Measurements from ENCODE around the gene ARFGAP3.
A peak's percentile ranks its signal among the peaks of the same experiment; 100 is the strongest.
"Not testable (repeated sequence)": the region's sequence is repeated elsewhere in the genome, so short reads cannot be mapped to it uniquely, and the experiment has no call there.

ARFGAP3 gene

DNA sequence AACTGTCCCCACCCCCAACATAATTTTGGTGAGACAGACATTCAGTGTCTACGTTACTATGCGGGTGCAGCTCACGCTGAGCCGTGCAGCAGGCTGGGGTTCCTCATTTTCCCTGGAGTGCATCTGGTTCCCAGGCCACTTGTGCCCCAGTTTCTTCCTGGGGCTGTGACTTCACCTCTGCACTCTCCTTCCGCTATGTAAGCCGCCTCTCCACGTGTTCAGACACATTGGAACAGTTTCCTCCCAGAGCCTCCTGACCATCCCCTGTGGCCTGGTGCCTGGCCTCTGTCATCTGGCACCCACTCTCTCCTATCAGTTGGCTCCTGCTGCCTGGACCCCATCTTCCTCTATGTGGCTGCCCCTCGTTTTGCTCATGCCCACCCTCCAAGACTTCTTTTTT, 90.2 kb downstream of the ARFGAP3 start:
- ATAC-seq: no peak
- peak overlapping the region; percentile 11 for H3K27ac Mint-ChIP-seq
- H3K36me3 Mint-ChIP-seq: no peaks in the 10 kb centered on the region
- no peaks in the 10 kb centered on the region for H3K9me3 Mint-ChIP-seq
- no peaks in the 10 kb centered on the region for H3K27me3 Mint-ChIP-seq
- peak overlapping the region; percentile 24 for H3K4me3 Mint-ChIP-seq
- peaks cover 76% of the 10 kb centered on the region for H3K4me1 Mint-ChIP-seq

GRCh38 chr22:42764895-42765363, 92.1 kb downstream of the ARFGAP3 start:
- no peaks in the 10 kb centered on the region for H3K36me3 Mint-ChIP-seq
- H3K4me3 Mint-ChIP-seq: peak overlapping the region; percentile 55
- peak; percentile 58 for ATAC-seq
- peaks cover 71% of the 10 kb centered on the region for H3K4me1 Mint-ChIP-seq
- H3K27me3 Mint-ChIP-seq: peaks cover 3% of the 10 kb centered on the region
- H3K9me3 Mint-ChIP-seq: no peaks in the 10 kb centered on the region
- H3K27ac Mint-ChIP-seq: peak overlapping the region; percentile 91

- H3K36me3 Mint-ChIP-seq: no peaks in the 10 kb centered on the region
Observed at GRCh38 chr22:42763965-42764480, 93.0 kb downstream of the ARFGAP3 start.

GRCh38 chr22:42760806-42761565, 96.1 kb downstream of the ARFGAP3 start:
- Mint-ChIP-seq H3K4me1 (peaks cover 51% of the 10 kb centered on the region), H3K36me3 (no peaks in the 10 kb centered on the region), H3K27me3 (peaks cover 25% of the 10 kb centered on the region), H3K9me3 (no peaks in the 10 kb centered on the region), H3K27ac (peak overlapping the region; percentile 70), H3K4me3 (no peak overlapping the region)
- ATAC-seq: peak; percentile 78

More at GRCh38 chr22:42763965-42764480, 93.0 kb downstream of the ARFGAP3 start:
- peaks cover 62% of the 10 kb centered on the region for H3K4me1 Mint-ChIP-seq
- peaks cover 10% of the 10 kb centered on the region for H3K27me3 Mint-ChIP-seq
- ATAC-seq: no peak
- no peaks in the 10 kb centered on the region for H3K9me3 Mint-ChIP-seq
- H3K27ac Mint-ChIP-seq: peak overlapping the region; percentile 91
- H3K4me3 Mint-ChIP-seq: no peak overlapping the region

DNA sequence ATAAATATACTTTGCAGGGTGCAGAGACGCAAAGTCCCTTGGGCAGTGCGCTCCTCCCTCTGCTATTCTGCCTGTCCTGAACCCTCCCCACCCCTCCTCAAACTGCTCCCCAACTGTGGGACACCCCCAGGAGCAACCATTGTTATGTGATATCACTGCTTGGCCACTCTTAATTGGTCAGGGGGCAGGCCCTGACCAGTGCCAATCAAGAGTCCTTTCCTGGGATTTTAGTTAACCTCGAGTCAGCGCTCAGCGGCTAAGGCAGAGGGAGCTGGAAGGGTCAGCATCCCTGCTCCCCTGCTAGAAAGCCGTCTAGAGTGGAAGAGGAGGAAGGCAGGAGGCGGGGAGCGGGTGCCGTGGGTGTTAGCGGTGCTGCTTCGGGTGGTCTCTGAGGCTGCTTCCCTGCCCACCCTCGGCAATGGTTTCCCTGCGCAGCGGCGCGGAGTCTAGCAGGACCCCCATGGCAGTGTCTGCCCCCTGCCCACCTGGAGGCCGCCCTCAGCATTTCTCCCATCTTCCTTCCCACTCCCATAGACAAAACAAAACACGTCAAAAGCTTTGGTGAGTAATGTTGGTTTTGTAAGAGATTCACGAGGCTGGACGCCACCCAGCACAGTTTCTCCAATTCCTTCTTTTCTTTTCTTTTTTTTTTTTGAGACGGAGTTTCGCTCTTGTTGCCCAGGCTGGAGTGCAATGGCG, 98.0 kb downstream of the ARFGAP3 start:
- Mint-ChIP-seq H3K4me1 (peaks cover 33% of the 10 kb centered on the region), H3K36me3 (no peaks in the 10 kb centered on the region), H3K4me3 (no peak overlapping the region), H3K27ac (no peak overlapping the region), H3K27me3 (peaks cover 25% of the 10 kb centered on the region), H3K9me3 (no peaks in the 10 kb centered on the region)
- ATAC-seq: no peak

DNA sequence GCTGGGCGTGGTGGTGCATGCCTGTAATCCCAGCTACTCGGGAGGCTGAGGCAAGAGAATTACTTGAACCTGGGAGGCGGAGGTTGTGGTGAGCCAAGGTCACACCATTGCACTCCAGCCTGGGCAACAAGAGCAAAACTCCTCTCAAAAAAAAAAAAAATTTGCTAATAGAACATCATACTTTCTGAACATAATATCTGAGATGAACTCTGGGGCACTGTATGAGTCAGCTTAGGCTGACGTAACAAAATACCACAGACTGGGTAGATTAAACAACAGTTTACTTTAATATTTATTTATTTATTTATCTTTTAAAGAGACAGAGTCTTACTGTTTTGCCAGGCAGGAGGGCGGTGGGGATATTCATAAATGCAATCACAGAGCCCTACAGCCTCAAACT, 101.5 kb downstream of the ARFGAP3 start:
- H3K9me3 Mint-ChIP-seq, H3K4me3 Mint-ChIP-seq, H3K27ac Mint-ChIP-seq, H3K36me3 Mint-ChIP-seq, ATAC-seq: not testable (repeated sequence)
- Mint-ChIP-seq H3K27me3 (peaks cover 35% of the 10 kb centered on the region), H3K4me1 (peaks cover 30% of the 10 kb centered on the region)

- not testable (repeated sequence) for H3K4me3 Mint-ChIP-seq, H3K9me3 Mint-ChIP-seq, H3K27ac Mint-ChIP-seq, ATAC-seq, H3K36me3 Mint-ChIP-seq
- Mint-ChIP-seq H3K27me3 (peaks cover 34% of the 10 kb centered on the region), H3K4me1 (peaks cover 29% of the 10 kb centered on the region)
Observed at GRCh38 chr22:42755121-42755520, 102.0 kb downstream of the ARFGAP3 start.

- Mint-ChIP-seq H3K9me3 (no peaks in the 10 kb centered on the region), H3K36me3 (no peaks in the 10 kb centered on the region), H3K4me3 (no peak overlapping the region), H3K27ac (no peak overlapping the region), H3K27me3 (peaks cover 29% of the 10 kb centered on the region), H3K4me1 (peaks cover 29% of the 10 kb centered on the region)
- ATAC-seq: no peak
Observed at GRCh38 chr22:42754658-42755057, 102.4 kb downstream of the ARFGAP3 start.

- peak overlapping the region; percentile 85 for H3K27ac Mint-ChIP-seq
- peak; percentile 75 for ATAC-seq
- no peaks in the 10 kb centered on the region for H3K9me3 Mint-ChIP-seq
- H3K27me3 Mint-ChIP-seq: peaks cover 21% of the 10 kb centered on the region
- H3K4me3 Mint-ChIP-seq: no peak overlapping the region
- H3K4me1 Mint-ChIP-seq: peaks cover 28% of the 10 kb centered on the region
- no peaks in the 10 kb centered on the region for H3K36me3 Mint-ChIP-seq
Observed at GRCh38 chr22:42752912-42753311, 104.2 kb downstream of the ARFGAP3 start.

DNA sequence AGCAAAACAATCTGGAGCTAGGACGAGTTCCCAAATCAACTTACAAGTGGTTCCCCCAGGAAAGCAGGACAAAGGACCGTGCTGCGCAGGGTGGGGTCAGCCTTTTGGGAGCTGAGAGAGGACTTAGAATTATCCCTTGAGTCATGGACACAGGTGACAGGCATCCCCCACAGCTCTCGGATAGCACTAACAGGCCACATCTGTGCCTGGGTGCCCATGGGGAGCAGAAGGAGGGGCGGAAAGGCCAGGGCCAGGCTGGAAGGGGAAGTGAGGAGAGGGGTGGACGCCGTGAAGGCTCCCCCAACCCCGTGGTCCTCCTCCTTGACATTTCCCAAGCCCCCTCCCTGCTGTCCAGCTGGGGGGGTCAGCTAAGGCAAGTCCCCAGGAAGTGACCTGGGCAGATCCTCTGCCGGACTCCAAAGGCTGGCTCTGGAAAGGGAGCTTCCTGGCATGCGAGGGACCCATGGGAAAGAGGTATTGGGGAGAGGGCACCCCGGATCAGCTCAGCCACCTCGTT, 104.8 kb downstream of the ARFGAP3 start:
- no peaks in the 10 kb centered on the region for H3K36me3 Mint-ChIP-seq
- H3K27me3 Mint-ChIP-seq: peaks cover 20% of the 10 kb centered on the region
- H3K4me3 Mint-ChIP-seq: no peak overlapping the region
- no peaks in the 10 kb centered on the region for H3K9me3 Mint-ChIP-seq
- peaks cover 21% of the 10 kb centered on the region for H3K4me1 Mint-ChIP-seq
- peak overlapping the region; percentile 85 for H3K27ac Mint-ChIP-seq
- peak; percentile 68 for ATAC-seq

DNA sequence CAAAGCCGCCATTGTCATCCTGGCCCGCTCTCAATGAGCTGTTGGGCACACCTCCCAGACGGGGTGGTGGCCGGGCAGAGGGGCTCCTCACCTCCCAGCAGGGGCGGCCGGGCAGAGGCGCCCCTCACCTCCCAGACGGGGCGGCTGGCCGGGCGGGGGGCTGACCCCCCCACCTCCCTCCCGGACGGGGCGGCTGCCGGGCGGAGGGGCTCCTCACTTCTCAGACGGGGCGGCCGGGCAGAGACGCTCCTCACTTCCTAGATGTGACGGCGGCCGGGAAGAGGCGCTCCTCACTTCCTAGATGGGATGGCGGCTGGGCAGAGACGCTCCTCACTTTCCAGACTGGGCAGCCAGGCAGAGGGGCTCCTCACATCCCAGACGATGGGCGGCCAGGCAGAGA, 106.7 kb downstream of the ARFGAP3 start:
- not testable (repeated sequence) for ATAC-seq, H3K4me3 Mint-ChIP-seq, H3K27ac Mint-ChIP-seq, H3K9me3 Mint-ChIP-seq, H3K36me3 Mint-ChIP-seq
- H3K4me1 Mint-ChIP-seq: peaks cover 20% of the 10 kb centered on the region
- peaks cover 28% of the 10 kb centered on the region for H3K27me3 Mint-ChIP-seq

- ATAC-seq: no peak
- Mint-ChIP-seq H3K4me3 (no peak overlapping the region), H3K4me1 (peaks cover 14% of the 10 kb centered on the region), H3K27ac (no peak overlapping the region), H3K27me3 (peaks cover 40% of the 10 kb centered on the region), H3K36me3 (no peaks in the 10 kb centered on the region), H3K9me3 (no peaks in the 10 kb centered on the region)
Observed at GRCh38 chr22:42747701-42748513, 109.2 kb downstream of the ARFGAP3 start.
